HepG2 (cell line): ENCODE measurements around the gene AKT2. TPM values are rescaled to one million over a fixed set of nuclear protein-coding genes. Genes with fewer than 3 reads are reported as not detected.

ENCODE experiments used
- AGO1 ChIP-seq: fragments of 200-400 bp; formaldehyde crosslinking; IDR thresholded peaks from 2 replicates; pipeline ENCODE4 v1.6.1; 2017; ENCODE audit warnings: mild to moderate bottlenecking, low read depth, low read length, moderate library complexity; ENCODE audit not compliant: poor library complexity, severe bottlenecking
- AHR ChIP-seq: IDR thresholded peaks from 2 replicates; pipeline ENCODE4 v1.6.1; 2018; ENCODE audit warnings: missing genetic modification reagents, missing compliant biosample characterization
- DNMT1 ChIP-seq: sonication (generic); formaldehyde crosslinking; IDR thresholded peaks from 2 replicates; pipeline ENCODE4 v1.5.1; 2020; ENCODE audit warnings: mild to moderate bottlenecking, missing genetic modification reagents
- FOXP1 ChIP-seq, 2 experiments: fragments of 450-650 bp in 1 of 2; IDR thresholded peaks; 2 replicates each; pipeline ENCODE4 v1.6.1; 2017 to 2018; ENCODE audit warnings: antibody characterized with exemption in 1 of 2
- FUBP1 ChIP-seq: sonication (generic); formaldehyde crosslinking; IDR thresholded peaks from 2 replicates; pipeline ENCODE4 v1.5.1; 2020; ENCODE audit warnings: missing genetic modification reagents, mild to moderate bottlenecking, borderline replicate concordance
- HIVEP1 ChIP-seq: sonication (generic); formaldehyde crosslinking; IDR thresholded peaks from 2 replicates; pipeline ENCODE4 v1.4.0; 2020; ENCODE audit warnings: mild to moderate bottlenecking, missing genetic modification reagents
- ISL2 ChIP-seq: sonication (generic); formaldehyde crosslinking; IDR thresholded peaks from 2 replicates; pipeline ENCODE4 v1.5.0; 2020; ENCODE audit warnings: missing genetic modification reagents
- MYC ChIP-seq: sonication (generic); formaldehyde crosslinking; IDR thresholded peaks from 2 replicates; pipeline ENCODE4 v1.9.0; 2021; ENCODE audit warnings: missing genetic modification reagents, borderline replicate concordance
- NFE2 ChIP-seq: sonication (generic); formaldehyde crosslinking; IDR thresholded peaks from 2 replicates; pipeline ENCODE4 v1.4.0; 2020; ENCODE audit warnings: missing genetic modification reagents
- PAX8 ChIP-seq: sonication (generic); formaldehyde crosslinking; IDR thresholded peaks from 2 replicates; pipeline ENCODE4 v1.8.0; 2022; ENCODE audit warnings: mild to moderate bottlenecking, missing genetic modification reagents, borderline replicate concordance
- POGZ ChIP-seq: sonication (generic); formaldehyde crosslinking; IDR thresholded peaks from 2 replicates; pipeline ENCODE4 v1.4.0; 2020; ENCODE audit warnings: mild to moderate bottlenecking, missing genetic modification reagents
- PRMT3 ChIP-seq: sonication (generic); formaldehyde crosslinking; IDR thresholded peaks from 2 replicates; pipeline ENCODE4 v1.8.1; 2022; ENCODE audit warnings: low read depth, mild to moderate bottlenecking, moderate library complexity, missing genetic modification reagents, borderline replicate concordance
- SAP130 ChIP-seq: IDR thresholded peaks from 2 replicates; pipeline ENCODE4 v1.6.1; 2016; ENCODE audit warnings: low read depth
- SP5 ChIP-seq: IDR thresholded peaks from 2 replicates; pipeline ENCODE4 v1.6.1; 2016; ENCODE audit warnings: low read depth, borderline replicate concordance
- SPEN ChIP-seq: sonication (generic); formaldehyde crosslinking; IDR thresholded peaks from 2 replicates; pipeline ENCODE4 v1.5.1; 2020; ENCODE audit warnings: low read depth, mild to moderate bottlenecking, missing genetic modification reagents
- ZBTB34 ChIP-seq: sonication (generic); formaldehyde crosslinking; IDR thresholded peaks from 2 replicates; pipeline ENCODE4 v1.8.0; 2022; ENCODE audit warnings: mild to moderate bottlenecking, missing genetic modification reagents
- ZBTB38 ChIP-seq: sonication (generic); formaldehyde crosslinking; IDR thresholded peaks from 2 replicates; pipeline ENCODE4 v1.5.1; 2020; ENCODE audit warnings: mild to moderate bottlenecking, missing genetic modification reagents
- ZBTB7A ChIP-seq: sonication (generic); formaldehyde crosslinking; IDR thresholded peaks from 2 replicates; pipeline ENCODE4 v1.8.0; 2022; ENCODE audit warnings: mild to moderate bottlenecking, missing genetic modification reagents
- ZNF260 ChIP-seq: sonication (generic); formaldehyde crosslinking; IDR thresholded peaks from 2 replicates; pipeline ENCODE4 v1.4.0; 2020; ENCODE audit warnings: missing genetic modification reagents, low read depth, mild to moderate bottlenecking, borderline replicate concordance
- ZNF263 ChIP-seq: sonication (generic); formaldehyde crosslinking; IDR thresholded peaks from 2 replicates; pipeline ENCODE4 v1.4.0; 2020; ENCODE audit warnings: missing genetic modification reagents
- ZNF343 ChIP-seq: sonication (generic); formaldehyde crosslinking; IDR thresholded peaks from 2 replicates; pipeline ENCODE4 v1.4.0; 2020; ENCODE audit warnings: mild to moderate bottlenecking, missing genetic modification reagents
- ZNF574 ChIP-seq: sonication (generic); formaldehyde crosslinking; IDR thresholded peaks from 2 replicates; pipeline ENCODE4 v1.4.0; 2020; ENCODE audit warnings: missing genetic modification reagents
- ZNF605 ChIP-seq: sonication (generic); formaldehyde crosslinking; IDR thresholded peaks from 2 replicates; pipeline ENCODE4 v1.8.0; 2022; ENCODE audit warnings: mild to moderate bottlenecking, missing genetic modification reagents
- ZNF773 ChIP-seq: sonication (generic); formaldehyde crosslinking; IDR thresholded peaks from 2 replicates; pipeline ENCODE4 v1.4.0; 2020; ENCODE audit warnings: missing genetic modification reagents, borderline replicate concordance
- ZSCAN12 ChIP-seq: sonication (generic); formaldehyde crosslinking; IDR thresholded peaks from 2 replicates; pipeline ENCODE4 v1.9.0; 2021; ENCODE audit warnings: mild to moderate bottlenecking, missing genetic modification reagents
- polyA plus RNA-seq, 8 experiments: library from polyadenylated mRNA; depleted of rRNA in 3 of 8; stranded (reverse) in 7 of 8; unstranded in 1 of 8; fragments of >200 nt; fragmentation: Illumina TruSeq in 4 of 8; extraction: Trizol in 4 of 8; gene quantifications; 2 replicates each; pipeline versions ENCODE4 v1.2.1 to v1.2.3, GENCODE V29; 2011 to 2016; ENCODE audit warnings: low read depth in 4 of 8, missing spikeins in 1 of 8, mixed read lengths in 1 of 8; ENCODE audit not compliant: insufficient read depth in 1 of 8
- total RNA-seq, 5 experiments: library from RNA; depleted of rRNA; stranded (reverse); fragments of >200 nt; fragmentation: Illumina TruSeq; extraction: Trizol; gene quantifications; 2 replicates each; pipeline ENCODE4 v1.2.3, GENCODE V29; 2016; ENCODE audit warnings: low read depth in 1 of 5
- TF ChIP-seq, protein P1 (sequence below): sonication (generic); formaldehyde crosslinking; IDR thresholded peaks from 2 replicates; pipeline ENCODE4 v1.4.0; 2020; ENCODE audit warnings: missing genetic modification reagents; ENCODE audit errors: not compliant biosample characterization

Gene AKT2
- total and polyA plus RNA-seq, 2 of the 13 experiments (the other 11 are each of a cell fraction or from before 2014, with no cell fraction given) = 82.1 to 173 TPM

DNA sequence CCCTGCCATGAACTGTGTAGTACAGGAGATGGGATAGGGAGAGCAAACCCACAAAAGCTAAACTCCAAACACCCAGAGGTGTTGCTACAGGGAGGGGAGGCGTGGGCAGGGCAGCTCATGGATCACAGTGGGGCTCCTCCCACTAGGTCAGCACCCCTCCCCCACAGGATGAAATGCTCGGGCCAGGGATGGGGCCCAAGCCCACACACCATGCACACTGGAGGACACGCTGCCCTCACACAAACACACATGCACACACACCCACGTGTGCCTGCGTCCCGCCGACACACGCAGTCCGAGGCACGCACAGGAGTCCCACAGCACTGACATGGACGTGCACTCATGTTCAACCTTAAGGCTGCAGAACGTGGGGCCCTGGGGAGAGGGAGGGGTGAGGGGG is 52.7 kb downstream of the AKT2 start (continued):
- no peak for TF ChIP-seq FUBP1 (CRISPR knock-in tag)
- TF ChIP-seq PRMT3 = no peak
- TF ChIP-seq SPEN (CRISPR knock-in tag) = no peak
- TF ChIP-seq ZNF263 (CRISPR knock-in tag) = peak; percentile 66
- TF ChIP-seq ZBTB34 (CRISPR knock-in tag) = no peak
- peak; percentile 43; the same call in 1 of the 2 replicates for TF ChIP-seq SAP130 (CRISPR knock-in tag)
- peak; percentile 32 for TF ChIP-seq AGO1
- TF ChIP-seq, protein P1, sequence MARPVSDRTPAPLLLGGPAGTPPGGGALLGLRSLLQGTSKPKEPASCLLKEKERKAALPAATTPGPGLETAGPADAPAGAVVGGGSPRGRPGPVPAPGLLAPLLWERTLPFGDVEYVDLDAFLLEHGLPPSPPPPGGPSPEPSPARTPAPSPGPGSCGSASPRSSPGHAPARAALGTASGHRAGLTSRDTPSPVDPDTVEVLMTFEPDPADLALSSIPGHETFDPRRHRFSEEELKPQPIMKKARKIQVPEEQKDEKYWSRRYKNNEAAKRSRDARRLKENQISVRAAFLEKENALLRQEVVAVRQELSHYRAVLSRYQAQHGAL (CRISPR knock-in tag) = no peak
- TF ChIP-seq ZNF260 (CRISPR knock-in tag) = no peak
- TF ChIP-seq ZNF343 (CRISPR knock-in tag) = no peak
- no peak for TF ChIP-seq PAX8 (CRISPR knock-in tag)
- TF ChIP-seq FOXP1 (IDR thresholded peaks at IDR 0.05) = no peak
- TF ChIP-seq FOXP1 (CRISPR knock-in tag; IDR thresholded peaks at IDR 0.05) = 0 out of 2 replicates have a peak, but pooled peaks have one; percentile 20
- TF ChIP-seq SP5 (CRISPR knock-in tag) = peak; percentile 97
- TF ChIP-seq AHR (CRISPR knock-in tag) = no peak
- 0 out of 2 replicates have a peak, but pooled peaks have one; percentile 43 for TF ChIP-seq DNMT1 (CRISPR knock-in tag)
- TF ChIP-seq HIVEP1 = no peak
- no peak for TF ChIP-seq POGZ
- TF ChIP-seq ZNF605 = no peak
- TF ChIP-seq ZBTB7A (CRISPR knock-in tag) = no peak; the same call in 1 of the 2 replicates
- peak; percentile 47; the same call in 1 of the 2 replicates for TF ChIP-seq ZNF574 (CRISPR knock-in tag)
- no peak for TF ChIP-seq NFE2 (CRISPR knock-in tag)
- peak; percentile 73; the same call in 1 of the 2 replicates for TF ChIP-seq MYC (CRISPR knock-in tag)
- TF ChIP-seq ZNF773 (CRISPR knock-in tag) = no peak
- TF ChIP-seq ZSCAN12 (CRISPR knock-in tag) = no peak
- no peak for TF ChIP-seq ISL2
- peak; percentile 86; the same call in 1 of the 2 replicates for TF ChIP-seq ZBTB38
